RWPE1 (cell line): Measurements from ENCODE around the gene P2RX1.

Experiments
- CTCF ChIA-PET: fragments of 350-600 bp; sonication (Branson Sonifier 250); formaldehyde crosslinking; extraction: SDS; loops from one replicate; lab custom pipeline; 2021; lab: Yijun Ruan, JAX
- POLR2A ChIA-PET: fragments of 400-600 bp; formaldehyde crosslinking; extraction: SDS; loops from one replicate; lab custom pipeline; 2020; ENCODE audit warnings: antibody characterized with exemption; ENCODE audit not compliant: low non-redundant PET; lab: Yijun Ruan, JAX
- DNase-seq: peaks from one replicate; pipeline ENCODE4 v3.0.0; 2012; ENCODE audit warnings: low spot score
- H3K27ac ChIP-seq: fragments of 450-650 bp; 2 replicates; pipeline ENCODE4 v1.5.1; 2017
- TF ChIP-seq, protein P1 (sequence below): fragments of 450-650 bp; conservative IDR thresholded peaks from 2 replicates; pipeline ENCODE4 v1.5.1; 2017; ENCODE audit warnings: low read depth, mild to moderate bottlenecking

The P2RX1 gene

DNA sequence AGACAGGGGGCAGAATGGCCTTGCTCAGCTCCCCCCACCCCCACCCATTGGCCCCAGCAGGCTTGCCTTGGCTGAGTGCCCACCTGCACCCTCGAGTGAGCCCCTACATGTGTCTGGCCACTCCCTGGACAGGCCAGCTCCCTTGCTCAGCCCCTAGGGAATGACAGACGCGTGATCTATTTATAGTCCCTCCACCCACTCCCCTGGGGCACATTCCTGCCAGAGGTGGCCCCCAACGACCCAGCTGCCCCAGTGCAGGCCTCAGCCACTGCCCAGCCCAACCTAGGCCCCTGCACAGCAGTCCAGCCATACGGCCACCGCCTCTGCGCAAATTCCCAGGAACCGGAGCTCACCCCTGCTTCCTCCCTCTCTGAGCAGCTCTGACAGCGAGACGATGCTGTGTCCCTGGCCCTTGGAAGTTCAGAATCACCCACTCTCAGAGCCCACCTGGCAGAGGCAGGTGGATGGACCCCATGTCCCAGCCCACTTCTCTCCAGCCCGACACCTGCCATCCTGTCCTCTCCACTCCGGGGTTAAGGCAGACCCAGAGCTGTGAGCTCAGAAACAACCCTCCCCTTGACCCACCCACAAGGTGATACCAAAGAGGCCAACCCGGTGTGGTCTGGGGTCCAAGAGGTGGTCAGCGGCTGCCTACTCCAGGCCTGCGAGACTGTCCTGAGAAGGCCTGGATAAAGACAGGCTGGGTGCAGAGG lies 11.5 kb upstream of the P2RX1 start:
- CTCF ChIA-PET: interaction anchor here (1.2 to 1.3 kb wide), 2 partner anchors 8 to 13 kb away, joined by 3 read pairs; no protein-coding TSS in a partner anchor
- POLR2A ChIA-PET: no interaction called here
- DNase-seq: no peak
- no peak overlapping the region for H3K27ac ChIP-seq
- TF ChIP-seq, protein P1, sequence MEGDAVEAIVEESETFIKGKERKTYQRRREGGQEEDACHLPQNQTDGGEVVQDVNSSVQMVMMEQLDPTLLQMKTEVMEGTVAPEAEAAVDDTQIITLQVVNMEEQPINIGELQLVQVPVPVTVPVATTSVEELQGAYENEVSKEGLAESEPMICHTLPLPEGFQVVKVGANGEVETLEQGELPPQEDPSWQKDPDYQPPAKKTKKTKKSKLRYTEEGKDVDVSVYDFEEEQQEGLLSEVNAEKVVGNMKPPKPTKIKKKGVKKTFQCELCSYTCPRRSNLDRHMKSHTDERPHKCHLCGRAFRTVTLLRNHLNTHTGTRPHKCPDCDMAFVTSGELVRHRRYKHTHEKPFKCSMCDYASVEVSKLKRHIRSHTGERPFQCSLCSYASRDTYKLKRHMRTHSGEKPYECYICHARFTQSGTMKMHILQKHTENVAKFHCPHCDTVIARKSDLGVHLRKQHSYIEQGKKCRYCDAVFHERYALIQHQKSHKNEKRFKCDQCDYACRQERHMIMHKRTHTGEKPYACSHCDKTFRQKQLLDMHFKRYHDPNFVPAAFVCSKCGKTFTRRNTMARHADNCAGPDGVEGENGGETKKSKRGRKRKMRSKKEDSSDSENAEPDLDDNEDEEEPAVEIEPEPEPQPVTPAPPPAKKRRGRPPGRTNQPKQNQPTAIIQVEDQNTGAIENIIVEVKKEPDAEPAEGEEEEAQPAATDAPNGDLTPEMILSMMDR: no peak

DNA sequence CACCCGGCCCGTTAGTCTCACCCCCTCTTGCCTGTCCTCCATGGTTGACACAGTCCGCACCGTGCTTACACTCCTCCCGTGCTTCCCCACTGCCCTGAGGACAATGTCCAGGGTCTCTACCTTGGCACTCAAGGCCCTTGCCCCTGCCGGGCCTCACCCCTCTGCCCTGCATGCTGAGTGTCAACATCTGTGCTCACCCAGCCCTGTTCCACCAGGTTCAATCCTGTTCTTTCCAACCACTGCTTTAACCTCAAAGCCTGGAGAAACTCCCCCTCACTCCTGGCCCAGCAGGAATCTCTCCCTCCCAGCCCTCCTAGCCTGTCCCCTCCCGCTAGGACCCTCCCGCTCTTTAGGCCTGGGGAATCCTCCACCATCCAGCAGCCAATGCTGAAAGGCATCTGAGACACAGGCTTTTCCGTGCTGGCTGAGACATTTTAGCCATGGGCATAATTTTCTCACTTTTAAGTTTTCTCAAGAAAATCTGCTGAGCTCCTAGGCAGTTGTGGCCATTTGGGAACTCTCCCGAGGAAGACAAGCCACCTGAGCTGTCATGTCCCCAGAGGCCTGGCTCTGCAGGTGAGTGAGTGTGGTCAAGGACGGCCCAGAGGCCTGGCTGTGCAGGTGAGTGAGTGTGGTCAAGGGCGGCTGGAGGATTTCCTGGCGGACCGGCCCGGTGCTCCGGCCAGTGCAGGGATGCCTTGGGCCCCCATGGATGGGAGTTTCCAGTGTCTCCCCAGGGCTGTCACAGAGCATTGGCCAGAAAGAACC lies 10.8 kb upstream of the P2RX1 start:
- POLR2A ChIA-PET: no interaction called here
- CTCF ChIA-PET: interaction anchor here (1.2 to 1.3 kb wide), 2 partner anchors 9 to 12 kb away, joined by 3 read pairs; no protein-coding TSS in a partner anchor

DNA sequence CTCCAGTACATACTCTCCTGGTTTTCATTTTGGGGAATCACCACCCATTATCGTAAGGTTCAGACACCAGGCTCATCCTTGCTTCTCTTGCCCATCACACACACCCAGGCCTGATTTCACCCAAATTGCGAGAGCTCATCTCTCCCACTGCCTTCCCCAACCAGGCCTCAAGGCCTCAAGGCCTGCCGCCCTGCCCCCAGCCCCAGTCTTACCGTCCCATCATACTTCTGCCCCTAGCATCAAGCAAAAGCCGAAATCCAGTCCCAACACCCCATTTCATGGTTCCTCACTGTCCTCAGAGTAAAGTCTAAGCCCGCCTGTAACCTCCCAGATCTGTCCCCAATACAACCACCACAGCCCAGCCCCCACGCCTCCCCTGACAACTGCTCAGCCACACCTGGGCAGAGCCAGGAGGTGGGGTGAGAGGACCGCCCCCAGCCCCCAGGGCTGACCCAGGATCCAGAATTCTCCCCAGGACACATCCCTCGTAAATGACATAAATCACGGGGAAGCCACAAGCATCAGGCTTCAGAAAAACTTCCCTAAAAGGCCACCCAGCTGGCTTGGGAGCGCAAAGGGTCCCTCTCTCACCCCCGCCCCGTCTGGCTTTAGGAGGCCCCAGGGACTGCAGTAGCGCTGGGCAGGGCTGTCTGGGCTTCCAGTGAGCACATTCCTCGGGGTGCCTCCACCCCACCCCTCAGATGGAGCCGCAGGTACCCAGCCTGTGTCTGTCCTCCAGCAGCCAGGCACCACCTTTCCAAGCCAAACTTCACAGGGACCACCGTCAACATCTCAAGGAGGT lies 9.6 kb upstream of the P2RX1 start:
- no peak overlapping the region for H3K27ac ChIP-seq
- ChIA-PET POLR2A (no interaction called here), CTCF (interaction anchor here (1.8 kb wide), 1 partner anchor 12 kb away, joined by 14 read pairs; no protein-coding TSS in a partner anchor)
- DNase-seq: no peak
- TF ChIP-seq, protein P1: no peak

More for the DNA sequence above, 10.8 kb upstream of the P2RX1 start:
- no peak overlapping the region for H3K27ac ChIP-seq
- DNase-seq: no peak
- TF ChIP-seq, protein P1: no peak

DNA sequence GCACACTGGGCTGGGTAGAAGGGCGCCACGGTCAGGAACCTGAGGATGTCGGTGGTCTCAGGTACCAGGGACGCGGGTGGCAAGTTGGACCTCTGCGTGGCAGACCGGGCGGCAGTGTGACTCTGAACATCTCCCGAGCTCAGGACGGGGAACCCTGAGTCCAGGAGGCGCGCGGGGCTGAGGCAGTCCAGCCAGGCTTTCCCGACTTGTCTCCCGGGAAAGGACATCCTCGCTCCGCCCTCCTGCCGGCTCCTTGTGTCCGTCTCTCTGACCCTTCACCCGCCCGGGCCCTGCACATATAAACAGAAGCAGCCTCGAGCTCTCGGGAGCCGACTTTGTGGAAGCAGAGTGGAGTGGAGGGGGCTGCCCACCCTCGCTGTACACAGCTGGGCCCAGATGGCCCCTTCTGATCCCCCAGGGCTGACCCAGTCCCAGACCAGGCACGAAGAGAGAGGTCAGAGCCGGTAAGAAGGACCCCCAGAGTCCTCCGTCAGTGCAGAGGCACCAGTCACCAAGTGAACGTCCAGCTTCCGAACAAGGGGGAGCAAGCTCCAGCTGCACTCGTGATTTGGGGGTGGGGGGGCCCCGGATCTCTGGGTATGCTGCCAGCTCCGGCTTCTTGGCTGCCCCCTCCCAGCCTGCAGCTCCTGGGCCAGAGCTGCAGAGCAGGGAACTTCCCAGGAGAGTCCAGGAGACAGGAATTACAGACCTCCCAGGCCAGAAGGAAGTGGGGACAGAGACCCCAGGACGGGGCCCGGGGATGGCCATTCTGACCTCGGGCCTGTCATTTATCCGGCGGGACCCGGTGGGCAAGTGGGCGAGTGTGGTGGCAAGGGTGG lies 8.5 kb upstream of the P2RX1 start:
- TF ChIP-seq, protein P1: no peak
- POLR2A ChIA-PET: no interaction called here
- CTCF ChIA-PET: interaction anchor here (0.7 to 1.8 kb wide), 2 partner anchors 11 to 32 kb away, joined by 4 to 14 read pairs; no protein-coding TSS in a partner anchor
- H3K27ac ChIP-seq: no peak overlapping the region
- no peak for DNase-seq

DNA sequence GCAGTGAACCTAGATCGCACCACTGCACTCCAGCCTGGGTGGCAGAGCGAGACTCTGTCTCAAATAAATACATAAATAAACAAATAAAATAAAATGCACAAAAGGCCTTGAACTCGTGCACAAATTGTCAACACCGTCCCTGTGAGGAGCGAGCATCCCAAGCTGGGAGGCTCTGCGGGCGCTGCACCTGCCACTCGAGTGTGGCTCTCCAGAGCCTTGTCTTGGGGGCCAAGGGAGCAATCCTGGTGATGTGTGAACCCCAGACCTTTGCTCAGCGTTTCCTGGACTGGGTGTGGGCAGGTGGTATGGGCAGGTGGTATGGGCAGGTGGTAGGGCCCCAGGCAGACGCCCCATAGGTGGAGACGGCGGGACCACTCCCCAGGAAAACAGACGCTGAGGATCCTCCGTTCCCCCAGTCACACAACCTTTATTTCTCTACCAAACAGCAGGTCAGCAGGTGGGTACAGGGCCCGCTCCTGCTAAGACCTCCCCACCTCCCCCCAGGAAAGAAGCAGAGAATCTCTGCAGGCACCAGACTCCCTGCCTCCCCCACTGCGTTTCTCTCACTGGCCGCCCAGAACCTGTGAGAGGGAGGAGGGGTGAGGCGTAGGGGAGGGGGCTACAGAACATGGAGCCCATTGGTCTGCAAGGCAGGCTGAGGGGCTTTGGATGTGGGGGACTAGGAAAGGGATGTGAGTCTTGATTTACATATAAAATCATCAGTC lies 7.4 kb upstream of the P2RX1 start:
- no peak for DNase-seq
- CTCF ChIA-PET: interaction anchor here (1.8 kb wide), 1 partner anchor 10 kb away, joined by 14 read pairs; no protein-coding TSS in a partner anchor
- POLR2A ChIA-PET: no interaction called here
- TF ChIP-seq, protein P1: no peak
- H3K27ac ChIP-seq: no peak overlapping the region
